M059J (cell line): ENCODE results near the gene SLC38A1. TPM values are rescaled to one million over a fixed set of nuclear protein-coding genes. Genes with fewer than 3 reads are reported as not detected.
"Not testable (repeated sequence)": the region's sequence is repeated elsewhere in the genome, so short reads cannot be mapped to it uniquely, and the experiment has no call there.

Source experiments
- DNase-seq: peaks from one replicate; pipeline ENCODE4 v3.0.0-alpha.2; 2012; ENCODE audit warnings: low read depth
- total RNA-seq: library from RNA; depleted of rRNA; stranded (reverse); fragments of >200 nt; shearing (Covaris generic); gene quantifications from 2 replicates; pipeline ENCODE4 v1.2.3, GENCODE V29; 2014

The SLC38A1 gene
- total RNA-seq, 1 experiment from 2014 or later: 49.7 TPM

DNA sequence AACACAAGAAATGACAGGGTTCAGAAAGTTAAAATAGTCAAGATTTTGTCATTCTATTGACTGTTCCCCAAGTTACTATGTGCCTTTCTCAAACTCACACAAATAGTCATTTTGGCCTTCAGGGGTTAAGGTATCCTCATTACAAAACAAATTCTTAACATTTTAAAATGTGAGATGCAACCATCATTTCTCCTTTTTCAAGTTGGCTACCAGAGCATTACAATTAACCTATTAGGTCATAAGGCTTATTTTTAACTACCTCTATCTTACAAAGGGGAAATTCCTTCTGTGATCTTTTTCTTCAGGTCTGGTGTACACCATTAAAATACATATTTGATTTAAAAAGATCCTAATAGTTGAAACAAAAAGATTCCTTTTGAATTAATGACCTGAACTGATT is 61.2 kb downstream of the SLC38A1 start:
- no peak for DNase-seq

DNA sequence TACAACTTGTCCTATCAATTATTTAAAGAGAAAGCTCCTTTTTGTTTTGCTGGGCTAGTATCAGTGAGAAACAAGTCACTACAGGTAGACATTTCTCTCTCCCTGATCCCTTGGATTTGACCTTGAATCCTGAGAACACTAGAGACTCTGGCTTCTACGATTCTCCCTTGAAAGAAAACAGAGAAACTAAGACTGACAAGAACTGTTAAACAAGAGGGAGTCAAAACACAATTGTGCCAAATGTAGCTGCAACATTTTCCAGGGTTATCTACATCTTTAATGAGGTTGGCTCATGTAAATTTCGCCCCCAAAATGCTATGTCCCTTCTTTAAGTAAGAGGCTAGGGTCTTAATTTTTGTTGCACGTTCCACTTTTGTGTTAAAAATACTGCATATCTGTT is 62.4 kb downstream of the SLC38A1 start:
- no peak for DNase-seq

DNA sequence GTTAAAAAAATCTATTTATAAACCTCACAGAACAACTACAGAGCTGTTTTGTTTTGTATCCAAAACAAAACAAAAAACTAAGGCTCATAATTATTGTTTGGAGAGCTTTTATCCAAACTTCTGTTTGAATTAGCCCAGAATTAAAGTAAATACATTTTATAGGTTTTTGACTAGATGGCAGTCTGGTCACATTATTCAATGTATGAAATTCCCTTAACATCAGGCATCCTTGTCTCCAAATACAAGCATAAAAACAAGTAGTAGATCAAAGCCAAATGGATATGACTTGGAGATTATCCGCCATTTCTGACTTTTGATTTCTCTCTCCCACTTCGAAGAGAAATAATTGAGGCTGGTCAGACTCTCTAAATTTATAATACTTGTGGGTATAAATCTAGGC is 63.5 kb downstream of the SLC38A1 start:
- no peak for DNase-seq

DNA sequence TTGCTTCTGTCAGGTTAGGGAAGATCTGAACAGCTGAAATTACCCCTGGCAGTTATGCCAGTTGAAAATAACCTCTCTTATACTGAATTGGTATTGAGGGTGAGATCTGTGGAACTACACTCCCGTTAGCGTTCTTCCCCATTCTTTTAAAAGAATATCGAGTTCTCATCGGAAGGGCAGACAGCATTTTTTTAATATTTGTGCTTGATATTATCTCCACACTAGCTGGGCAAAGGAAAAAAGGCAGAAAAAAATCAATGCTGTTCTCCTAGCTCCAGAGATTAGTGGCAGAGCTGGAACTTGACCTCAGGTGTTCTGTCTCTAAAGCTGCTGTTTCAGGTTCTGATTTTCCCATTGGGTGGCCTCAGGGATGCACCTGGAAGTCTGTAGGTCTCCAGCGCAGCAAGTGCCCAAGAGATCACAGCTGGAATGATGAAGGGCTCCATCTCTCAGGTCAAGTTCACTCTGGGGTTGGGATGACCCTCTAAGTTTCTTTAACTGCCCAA is 67.5 kb downstream of the SLC38A1 start:
- DNase-seq: no peak

DNA sequence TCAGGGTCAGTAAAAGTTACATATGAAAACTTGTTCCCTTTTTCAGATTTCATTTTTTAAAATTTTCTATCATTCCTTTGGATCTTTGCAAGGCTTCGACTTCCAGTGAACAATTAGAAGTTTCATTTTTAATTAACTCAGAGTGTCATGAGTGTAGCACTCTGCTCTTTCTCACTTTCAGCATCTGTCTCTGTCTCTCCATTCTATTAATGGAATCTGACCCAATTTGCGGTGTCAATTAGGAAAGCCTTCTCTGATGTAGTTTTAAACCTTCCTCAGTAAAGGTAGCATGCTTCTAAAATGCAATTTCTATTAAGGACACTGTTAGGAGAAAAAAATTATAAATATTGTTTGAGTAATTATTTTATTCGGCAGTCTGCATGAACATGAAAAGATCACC is 68.3 kb downstream of the SLC38A1 start:
- DNase-seq: no peak

DNA sequence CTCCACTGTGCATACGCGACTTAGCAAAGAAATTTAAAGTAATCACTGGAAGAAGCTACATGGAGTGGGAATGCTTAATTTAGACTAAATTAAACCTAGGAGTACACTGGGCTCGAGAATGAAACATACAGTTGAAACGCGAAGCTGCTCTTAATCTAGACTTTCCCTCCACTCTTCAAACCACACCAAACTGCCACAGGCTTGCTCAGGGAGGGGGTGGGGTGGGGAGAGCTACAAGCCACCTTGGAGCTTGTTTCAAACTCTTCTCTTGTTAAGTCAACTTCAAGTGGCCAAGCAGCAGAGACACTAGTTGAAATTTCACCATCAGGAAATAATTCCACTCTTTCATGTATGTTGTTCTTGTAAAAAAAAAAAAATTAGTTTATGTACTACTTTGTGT is 69.9 kb downstream of the SLC38A1 start:
- DNase-seq: no peak

DNA sequence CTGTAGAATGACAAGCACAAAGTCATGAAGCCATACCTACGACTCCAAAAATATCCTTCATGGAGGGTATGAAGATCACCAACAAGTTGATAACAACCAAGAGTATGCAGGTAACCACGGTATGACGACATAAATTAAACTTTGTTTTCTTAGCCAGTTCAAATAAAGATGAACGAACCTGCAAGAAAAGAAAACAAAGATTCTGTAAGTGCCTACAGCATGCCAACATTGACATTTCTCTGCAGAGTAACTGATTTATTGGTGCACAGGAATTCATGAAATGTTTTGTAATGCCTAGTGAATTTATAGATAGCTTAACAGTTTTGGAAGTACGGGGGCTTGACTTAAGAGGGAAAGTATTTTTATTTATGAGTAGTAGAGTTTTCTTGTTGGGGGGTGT is 71.0 kb downstream of the SLC38A1 start:
- DNase-seq: no peak

DNA sequence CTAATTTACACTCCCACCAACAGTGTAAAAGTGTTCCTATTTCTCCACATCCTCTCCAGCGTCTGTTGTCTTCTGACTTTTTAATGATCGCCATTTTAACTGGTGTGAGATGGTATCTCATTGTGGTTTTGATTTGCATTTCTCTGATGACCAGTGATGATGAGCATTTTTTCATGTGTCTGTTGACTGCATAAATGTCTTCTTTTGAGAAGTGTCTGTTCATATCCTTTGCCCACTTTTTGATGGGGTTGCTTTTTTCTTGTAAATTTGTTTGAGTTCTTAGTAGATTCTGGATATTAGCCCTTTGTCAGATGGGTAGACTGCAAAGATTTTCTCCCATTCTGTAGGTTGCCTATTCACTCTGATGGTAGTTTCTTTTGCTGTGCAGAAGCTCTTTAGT is 78.3 kb downstream of the SLC38A1 start:
- not testable (repeated sequence) for DNase-seq

DNA sequence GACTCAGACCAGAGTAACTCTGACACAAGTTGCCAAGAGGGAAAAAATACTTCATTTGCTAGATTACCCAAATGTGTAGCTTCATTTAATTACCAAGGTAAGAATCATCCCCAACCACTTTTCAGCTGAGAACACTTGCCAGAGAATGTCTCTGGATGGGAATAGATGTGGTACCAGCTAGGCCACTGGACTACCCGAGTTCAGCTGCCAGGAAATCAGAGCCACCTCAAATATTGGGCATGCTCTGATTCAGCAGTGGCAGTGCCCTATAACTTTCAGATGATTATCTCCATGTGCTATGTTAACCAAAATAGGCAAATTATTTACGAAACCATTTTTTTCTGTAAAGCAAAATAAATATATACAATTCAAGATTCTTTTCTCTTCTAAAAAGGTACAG is 80.7 kb downstream of the SLC38A1 start:
- peak; percentile 11 for DNase-seq

DNA sequence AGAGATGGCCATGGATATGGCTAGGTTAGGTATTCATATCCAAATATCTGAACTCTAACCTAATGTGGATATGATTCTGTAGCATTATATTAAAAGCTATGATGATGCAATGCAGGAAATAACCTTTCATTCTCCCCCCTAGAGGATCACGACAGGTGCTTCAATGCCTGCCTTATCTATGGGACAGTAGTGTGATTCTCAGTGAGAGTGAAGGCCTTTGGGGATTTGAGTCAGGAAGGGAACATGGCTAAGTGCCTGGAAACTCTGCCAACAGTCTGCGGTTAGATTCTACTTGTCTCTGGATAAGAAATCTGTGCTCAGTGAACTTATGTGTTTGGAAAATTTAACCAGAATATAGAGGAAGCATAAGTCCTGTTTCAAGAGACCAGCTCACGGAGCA is 81.8 kb downstream of the SLC38A1 start:
- peak; percentile 88 for DNase-seq

DNA sequence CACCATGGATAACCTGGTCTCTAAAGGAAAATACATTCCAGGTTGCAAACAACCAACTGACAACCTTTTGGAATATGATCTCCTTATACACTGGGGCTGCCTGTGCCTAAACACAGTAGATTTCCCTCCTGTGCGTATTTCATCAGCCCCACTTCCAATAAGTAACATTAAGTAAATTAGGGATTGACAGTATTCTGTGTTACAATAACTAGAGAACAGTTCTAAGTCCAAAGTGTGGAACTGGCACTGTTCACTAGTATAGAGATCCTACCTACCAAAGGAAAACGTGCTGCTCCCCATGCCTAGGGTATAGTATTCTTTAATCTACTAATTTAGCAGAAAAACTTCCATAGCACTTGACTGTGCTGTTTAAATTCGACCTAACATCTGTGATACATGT is 82.8 kb downstream of the SLC38A1 start:
- no peak for DNase-seq

DNA sequence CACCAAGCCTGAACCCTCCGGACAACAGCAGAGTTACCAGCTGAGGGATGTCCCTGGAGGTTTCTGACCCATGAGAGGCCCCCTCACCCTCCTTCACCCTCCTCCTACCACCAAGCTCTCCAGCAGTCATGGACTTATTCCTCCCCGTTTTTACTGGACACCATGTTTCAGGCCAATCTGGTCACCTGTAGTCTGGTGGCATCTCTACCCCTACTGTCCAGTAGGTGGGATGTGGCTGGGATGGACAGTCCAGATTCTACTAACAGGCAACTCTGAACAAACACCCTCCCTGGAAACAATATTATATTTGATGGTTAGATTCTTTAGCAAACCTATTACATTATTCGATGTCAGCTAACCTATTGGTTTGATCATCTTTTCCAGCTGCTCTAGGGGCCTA is 83.2 kb downstream of the SLC38A1 start:
- no peak for DNase-seq

DNA sequence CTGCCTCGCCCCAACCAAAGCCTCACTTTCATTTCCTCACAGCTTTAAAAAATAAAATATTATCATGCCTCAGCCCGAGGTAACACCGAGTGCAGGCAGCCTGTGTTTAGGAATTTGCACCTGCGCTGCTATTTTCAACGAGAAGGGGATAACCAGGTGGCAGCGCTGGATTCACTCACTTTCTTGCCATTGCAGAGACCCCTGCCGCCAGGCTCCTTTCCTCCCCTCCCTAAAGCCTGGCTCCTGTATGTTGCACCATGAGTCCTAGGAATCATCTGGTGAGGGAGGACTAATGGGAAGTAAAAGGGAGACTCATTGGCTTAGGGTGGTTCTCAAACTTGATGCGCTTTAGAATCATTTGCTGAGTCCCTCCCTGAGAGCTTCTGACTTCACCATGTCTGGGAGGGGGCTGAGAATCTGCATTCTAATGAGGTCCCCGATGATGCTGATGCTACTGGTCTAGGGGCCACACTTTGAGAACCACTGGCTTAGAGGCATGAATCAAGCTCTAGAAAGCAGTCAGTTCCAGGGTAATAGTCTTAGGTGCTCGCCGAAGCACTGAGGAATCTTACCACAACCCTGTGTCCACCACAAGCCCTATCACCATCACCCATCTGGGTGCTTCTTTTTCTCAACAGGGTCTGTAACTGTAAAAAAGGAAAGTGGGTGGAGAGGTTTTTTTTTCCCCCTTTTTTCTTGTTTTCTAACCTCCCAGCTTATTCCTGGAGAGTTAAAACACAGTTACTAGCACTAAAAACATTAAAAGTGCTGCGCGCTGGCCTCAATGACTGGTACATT is 83.8 kb downstream of the SLC38A1 start:
- DNase-seq: no peak

DNA sequence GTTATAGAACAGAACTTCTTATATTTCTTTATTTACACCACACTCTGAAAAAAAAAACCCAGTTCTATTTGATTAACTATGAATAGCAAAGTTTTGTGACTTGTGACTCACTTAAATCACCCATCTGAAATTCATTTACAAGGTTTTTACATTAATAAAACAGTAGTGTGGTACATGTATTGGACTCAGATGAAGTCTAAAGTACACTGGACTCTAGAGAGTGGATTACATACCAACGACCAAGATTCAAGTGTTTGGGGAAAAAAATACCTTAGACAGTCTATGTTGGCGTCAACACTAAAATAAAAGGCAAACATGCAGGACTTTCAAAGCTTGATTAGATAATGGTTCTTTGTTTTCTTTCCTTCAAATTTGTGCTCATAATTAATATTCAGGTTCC is 85.7 kb downstream of the SLC38A1 start:
- no peak for DNase-seq

DNA sequence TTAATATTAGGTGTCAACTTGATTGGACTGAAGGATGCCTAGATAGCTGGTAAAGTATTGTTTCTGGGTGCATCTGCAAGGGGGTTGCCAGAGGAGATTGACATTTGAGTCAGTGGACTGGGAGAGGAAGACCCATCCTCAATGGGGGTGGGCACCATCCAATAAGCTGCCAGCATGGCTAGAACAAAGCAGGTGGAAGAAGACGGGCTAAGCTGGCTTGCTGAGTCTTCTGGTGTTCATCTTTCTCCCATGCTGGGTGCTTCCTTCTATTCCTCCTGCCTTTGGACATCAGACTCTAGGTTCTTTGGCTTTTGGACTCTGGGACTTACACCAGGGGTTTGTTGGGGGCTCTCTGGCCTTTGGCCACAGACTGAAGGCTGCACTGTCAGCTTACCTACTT is 87.4 kb downstream of the SLC38A1 start:
- DNase-seq: no peak

DNA sequence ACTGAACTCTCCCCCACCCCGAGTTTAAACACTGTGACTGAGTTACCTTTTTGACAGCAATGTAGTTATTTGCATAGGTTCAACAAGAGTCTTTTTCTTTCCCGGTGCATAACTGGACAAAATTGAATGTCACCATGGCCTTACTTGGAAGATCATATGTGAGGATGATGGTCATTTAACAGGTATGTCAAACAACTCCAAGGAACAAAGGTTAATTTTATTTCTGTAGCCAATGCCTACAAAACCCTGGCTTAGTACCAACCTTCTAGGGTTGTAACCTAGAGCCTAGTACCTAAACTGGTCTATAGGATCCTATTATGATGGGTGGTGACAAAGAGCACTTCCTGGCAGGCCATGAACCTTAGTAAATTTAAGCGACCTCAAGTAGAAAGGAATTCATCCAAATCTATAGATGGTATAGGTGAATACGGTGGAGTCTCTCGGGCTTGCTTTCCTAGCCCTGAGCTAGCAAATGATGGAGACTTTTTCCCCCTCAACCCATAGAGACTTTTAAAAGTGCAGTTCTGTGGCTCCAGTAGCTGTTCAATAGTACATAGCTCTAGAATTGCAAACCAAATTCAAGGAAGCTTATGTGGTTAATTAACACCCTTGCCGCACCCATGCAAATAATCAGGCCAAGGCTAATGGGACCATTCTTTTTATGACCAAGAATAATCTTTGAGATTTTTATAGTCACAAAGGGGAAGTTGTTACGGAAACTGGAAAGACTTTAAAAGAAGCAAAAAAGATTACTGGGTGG is 89.0 kb downstream of the SLC38A1 start:
- DNase-seq: no peak

DNA sequence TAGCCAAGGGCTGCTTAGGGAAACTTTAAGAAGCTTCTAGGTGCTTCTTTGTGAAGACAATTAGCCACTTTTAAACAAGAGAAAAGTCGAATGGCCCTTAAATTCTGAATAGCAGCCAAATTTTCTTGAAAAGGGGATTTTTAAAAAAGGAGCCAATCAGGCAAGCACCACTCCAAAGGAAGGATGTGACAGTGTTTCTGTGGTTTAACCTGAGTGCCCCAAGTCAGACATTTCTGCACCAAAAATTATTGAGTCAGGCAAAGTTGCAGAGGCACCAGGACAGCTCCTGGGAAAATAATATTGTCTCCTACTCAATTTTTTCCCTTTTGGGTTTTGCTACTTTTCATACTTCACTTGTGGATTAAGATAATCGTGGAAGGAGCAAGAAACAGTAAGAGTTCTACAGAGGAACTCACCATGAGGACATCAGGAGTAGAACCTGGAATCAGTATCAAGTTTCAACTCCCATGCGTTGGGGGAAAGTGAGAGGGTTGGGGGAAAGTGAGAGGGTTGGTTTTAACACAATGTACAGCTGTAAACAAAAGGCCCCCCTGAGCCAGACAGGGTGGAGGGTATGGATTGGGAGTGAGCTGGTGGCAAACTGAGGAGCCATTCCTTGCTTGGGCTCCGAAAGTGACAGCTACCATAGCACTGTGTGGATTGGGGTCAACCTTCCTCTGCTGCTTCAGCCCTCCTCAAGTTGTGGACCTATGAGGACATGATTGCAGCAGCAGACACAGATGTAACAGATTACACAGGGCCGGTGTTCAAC is 90.8 kb downstream of the SLC38A1 start:
- DNase-seq: peak; percentile 41

DNA sequence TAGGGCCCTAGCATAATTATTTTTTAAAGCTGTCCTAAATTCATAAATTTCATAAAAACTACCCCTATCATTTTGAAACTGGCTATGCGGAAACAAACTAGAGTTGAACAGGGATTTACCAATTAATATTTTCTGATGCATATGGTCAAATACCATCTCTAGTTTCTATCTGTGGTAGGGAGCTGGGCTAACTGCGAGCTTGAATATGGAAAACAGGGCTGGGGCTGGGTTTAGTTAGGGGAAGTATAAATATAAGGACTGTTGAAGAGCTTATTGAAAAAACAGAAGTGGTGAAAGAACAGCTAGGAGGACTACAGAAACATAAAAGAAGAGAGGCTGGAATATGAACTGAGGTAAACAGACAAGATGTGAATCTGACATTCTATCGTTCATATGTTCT is 91.8 kb downstream of the SLC38A1 start:
- DNase-seq: no peak

DNA sequence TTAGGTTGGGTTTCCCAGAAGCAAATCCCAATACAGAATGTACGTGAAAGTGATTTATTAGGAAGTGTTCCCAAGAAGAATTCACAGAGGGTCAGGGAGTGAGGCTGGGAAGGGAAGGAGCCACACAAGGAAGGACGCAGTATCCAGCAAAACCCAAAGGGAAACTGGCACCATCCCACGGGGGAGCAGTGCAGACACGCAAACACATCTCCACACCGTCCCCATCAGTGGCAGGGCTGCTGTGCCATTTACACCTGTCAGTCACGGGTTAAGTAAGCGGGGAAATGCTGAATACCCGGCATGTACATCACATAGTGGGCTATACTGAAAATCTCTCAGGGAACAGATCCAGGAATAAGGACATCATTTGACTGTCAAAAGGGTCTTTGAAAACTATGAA is 93.9 kb downstream of the SLC38A1 start:
- no peak for DNase-seq

DNA sequence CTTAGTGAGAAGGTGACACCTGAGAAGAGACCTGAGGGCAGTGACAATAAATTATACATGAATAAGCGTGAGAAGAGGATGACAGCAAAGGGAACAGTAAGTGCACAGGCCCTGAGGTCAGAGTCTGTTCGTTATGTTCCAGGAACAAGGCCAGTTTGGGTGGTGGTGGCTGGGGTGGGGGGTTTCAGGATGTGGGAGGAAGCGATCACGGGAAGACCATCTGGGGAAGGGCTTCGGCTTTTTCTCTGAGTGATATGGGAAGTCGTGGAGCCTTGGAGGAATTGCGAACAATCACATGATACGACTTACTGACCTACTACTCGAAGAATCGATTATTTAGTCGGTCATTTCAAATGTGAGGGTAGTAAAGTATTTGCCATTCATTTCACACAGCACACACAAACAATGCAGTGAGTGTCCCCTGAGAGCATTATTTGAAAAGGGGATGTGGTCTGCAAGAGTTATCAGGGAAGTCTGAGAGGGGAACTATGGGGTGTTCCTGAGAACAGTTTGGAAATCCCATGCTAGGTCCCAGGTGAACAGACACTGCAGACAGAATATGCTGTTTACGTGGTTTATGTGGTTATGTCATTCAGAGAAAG is 94.7 kb downstream of the SLC38A1 start:
- no peak for DNase-seq

DNA sequence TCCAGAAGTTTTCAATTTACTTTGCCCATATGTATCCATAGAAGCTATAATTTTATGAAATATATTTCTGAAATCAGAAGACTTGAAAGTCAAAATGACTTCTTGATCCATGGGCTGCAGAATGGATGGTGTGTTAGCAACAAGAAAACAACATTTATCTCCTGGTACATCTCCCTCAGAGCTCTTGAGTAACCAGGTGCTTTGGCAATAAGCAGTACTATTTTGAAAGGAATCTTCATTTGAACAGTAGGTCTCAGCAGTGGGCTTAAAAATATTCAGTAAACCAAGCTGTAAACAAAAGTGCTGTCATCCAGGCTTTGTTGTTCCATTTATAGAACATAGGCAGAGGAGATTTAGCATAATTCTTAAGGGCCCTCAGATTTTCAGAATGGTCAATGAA is 100.4 kb downstream of the SLC38A1 start:
- no peak for DNase-seq

DNA sequence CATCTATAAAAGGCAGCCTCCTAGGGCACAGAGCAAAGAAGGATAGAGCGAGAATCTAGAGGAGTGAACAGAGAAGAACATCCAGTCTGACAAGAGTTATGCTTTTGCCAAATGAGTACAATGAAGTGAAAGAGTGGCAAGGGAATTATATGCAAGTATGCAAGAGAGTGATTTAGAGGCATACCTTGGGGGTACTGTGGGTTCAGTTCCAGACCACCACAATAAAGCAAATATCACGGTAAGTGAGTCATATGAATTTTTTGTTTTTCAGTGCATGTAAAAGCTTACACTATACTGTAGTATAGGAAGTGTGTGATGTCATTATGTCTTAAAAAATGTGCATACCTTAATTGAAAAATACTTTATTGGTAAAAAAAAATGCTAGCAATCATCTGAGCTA is 101.4 kb downstream of the SLC38A1 start:
- no peak for DNase-seq
